ENCODE data around the gene KIF18A.
"Not testable (repeated sequence)": the region's sequence is repeated elsewhere in the genome, so short reads cannot be mapped to it uniquely, and the experiment has no call there.

The KIF18A gene

DNA sequence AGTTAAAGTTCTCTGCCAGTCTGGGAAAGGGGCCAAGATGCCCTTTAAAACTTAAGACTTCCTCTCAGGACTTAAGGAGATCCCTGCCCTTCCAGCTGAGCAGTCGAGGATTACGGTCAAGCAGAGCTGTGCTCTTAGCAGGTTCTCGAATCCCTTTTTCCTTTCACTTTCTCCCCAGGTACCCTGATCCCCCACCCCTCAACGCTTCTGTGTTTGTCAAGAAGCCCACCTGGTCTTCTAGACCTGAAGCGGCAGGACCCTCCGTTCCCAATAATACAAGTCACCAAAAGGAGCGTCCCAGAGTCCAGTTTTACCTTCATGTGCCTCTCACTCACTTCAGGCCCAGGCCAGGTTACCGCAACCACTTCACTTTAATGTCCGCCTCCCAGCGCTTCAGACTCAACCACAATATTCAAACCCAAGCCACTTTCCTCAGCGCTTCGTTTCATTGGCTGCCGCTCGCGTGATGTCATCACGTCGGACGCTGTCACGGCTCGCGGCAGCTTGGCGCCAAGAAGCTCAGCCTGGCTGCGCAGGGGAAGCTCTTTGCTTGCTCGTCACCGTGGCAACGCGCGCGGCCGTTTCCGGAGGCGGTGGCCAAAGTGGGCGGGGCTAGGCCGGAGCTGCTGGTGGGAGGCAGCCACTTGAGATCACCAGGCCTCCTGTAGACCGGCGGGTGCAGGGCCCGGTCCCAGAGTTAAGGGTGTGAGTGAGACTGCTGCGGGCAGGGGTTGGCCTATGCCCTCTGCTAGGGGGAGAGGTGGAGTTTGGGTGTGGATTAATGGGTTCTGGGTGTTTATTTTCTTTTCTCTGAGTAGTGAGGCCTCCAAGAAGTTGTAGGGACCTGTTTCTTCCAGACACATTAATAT is at the start of gene KIF18A, which contains the start of gene METTL15:
TSS of gene KIF18A (minus strand) at position 407 of the 869 bp plus-strand sequence. CDS start 10,209 bp downstream, outside the sequence.
TSS of gene METTL15 (plus strand) at position 639 of the 869 bp plus-strand sequence. CDS start 4,947 bp downstream, outside the sequence.
- peak; percentile 91 for DNase-seq (ENCODE audit: low spot score)

DNA sequence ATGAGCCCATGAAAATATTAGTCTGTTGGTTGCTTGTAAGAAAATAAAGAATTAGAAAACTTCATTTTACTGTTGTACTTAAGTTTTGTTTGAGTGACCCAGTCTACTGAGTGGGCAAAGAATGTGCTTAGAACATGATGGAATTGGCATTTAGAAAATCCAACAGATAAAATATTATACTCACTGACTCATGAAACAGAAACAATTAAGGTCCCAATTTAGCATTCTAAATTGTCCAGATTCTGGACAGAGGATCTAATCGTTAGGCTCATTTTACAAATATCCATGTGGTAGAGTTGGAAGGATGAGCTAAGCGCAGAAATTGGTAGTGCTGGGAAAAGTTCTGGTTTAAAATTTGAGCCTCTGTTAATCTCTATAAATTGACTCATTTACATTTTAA is 45.6 kb upstream of the KIF18A start:
- DNase-seq (ENCODE audit: low spot score), result no peak

GRCh38 chr11:28152743-28153142 is 44.8 kb upstream of the KIF18A start:
- DNase-seq (ENCODE audit: low spot score), result no peak

GRCh38 chr11:28146123-28146751 is 38.3 kb upstream of the KIF18A start:
- DNase-seq (ENCODE audit: low spot score), result no peak

- no peak for DNase-seq (ENCODE audit: low spot score)
Observed at GRCh38 chr11:28144808-28145207, 36.9 kb upstream of the KIF18A start.

DNA sequence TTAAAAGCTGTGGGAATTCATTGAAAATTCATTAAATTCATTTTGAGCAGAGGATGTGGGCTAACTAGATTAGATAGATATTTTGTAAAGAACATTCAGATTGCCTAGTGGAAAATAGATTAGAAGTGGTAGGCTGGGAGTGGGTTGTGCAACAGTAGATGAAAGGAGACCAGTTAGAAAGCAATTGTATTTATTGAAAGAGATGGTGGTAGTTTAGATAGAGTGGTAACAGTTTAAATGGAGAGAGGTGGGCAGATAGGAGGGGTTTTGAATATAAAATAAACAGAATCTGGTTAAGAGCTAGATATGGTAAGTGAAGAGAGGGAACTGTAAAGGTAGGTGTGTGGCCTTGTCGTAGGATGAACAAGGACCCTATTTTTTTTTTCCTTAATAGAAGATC is 34.8 kb upstream of the KIF18A start:
- no peak for DNase-seq (ENCODE audit: low spot score)

DNA sequence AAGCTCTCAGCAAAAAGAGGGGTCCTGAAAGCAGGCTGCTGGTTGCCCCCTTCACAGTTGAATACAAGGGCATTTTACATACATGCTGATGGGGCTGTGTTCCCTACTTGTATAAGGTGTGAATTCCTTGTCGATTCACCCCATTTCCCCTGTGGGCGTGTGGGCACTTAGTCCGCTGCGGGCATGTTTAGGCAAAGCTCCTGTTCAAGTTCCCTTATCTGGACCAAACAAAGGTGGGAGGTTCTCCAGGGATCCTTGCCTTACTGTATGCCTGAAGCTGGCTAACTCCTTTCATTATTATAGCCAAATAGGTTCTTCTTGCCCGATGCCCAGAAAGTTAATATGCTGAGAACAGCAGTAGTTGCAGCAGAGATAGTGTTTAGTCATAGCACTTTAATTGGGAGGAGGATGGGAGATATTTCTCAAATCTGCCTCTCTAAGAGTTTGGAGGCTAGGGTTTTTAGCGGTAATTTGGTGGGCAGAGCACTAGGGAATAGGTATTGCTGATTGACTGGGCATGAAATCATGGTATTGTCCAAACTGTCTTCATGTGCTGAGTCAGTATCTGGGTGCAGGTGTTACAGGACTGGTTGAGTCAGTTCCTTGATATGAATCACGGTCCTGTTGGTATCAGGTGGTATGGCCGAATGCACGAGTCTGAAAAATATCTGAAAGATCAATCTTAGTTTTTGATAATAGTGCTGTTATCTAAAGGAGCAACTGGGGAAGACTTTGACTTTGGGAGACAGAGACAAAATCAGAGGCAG is 32.9 kb upstream of the KIF18A start:
- no peak for DNase-seq (ENCODE audit: low spot score)

GRCh38 chr11:28139841-28140415 is 32.0 kb upstream of the KIF18A start:
- DNase-seq (ENCODE audit: low spot score), result no peak

- DNase-seq (ENCODE audit: low spot score), result no peak
Observed at GRCh38 chr11:28137832-28138231, 29.9 kb upstream of the KIF18A start.

DNA sequence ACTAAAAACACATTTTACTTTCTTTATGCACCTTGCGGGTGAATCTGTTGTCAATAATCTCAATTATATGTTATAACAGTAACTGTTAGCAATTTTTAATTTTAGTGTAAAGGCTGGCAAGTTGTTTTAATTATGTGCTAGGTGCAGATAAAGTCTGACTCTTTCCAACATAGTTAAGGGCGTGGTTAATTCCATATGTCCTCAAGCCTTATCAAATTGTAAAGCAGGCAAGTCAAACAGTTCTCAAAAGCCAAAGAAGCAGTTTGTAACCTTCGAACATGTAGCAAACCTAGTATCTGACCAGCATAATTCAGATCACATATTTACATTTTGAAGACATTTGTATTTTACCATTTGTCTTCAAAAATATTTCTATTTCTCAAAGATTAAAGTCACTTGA is 29.4 kb upstream of the KIF18A start:
- no peak for DNase-seq (ENCODE audit: low spot score)

GRCh38 chr11:28136157-28136556 is 28.2 kb upstream of the KIF18A start:
- DNase-seq (ENCODE audit: low spot score), result not testable (repeated sequence)

DNA sequence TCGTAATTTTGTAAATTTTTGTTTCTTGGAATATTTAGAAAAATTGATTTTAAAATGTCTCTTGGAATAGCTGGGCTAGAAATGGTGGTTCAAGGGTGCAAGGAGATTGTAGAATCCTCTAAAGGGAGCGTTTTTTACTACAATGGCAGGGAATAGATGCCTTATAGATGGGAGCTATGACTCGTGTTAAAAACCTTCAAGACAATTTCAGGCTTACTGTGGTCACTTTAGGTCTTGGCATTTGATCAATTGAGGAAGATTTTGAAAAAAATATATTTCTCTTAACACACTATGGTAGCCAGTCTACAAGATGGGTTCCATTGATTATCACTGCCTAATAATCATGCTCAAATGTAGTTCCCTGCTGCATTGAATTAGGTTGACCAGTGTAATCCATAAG is 25.2 kb upstream of the KIF18A start:
- no peak for DNase-seq (ENCODE audit: low spot score)

DNA sequence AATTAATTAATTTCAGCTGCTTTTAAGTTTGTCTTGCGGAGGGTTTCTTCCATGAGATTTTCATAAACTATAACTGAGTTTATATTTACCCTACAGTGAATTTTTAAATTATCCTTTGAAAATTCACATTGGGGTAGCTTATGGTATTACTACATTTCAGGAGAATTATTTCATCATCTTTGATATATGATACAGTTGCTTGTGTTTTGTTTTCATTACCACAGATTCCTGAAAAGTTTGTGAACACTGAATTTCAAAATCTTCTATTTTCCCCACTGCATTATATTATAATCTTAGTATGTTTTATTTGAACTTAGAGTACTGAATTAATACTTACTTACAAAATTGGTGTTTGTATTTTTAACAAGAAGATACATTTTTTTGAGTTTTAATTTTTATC is 24.6 kb upstream of the KIF18A start:
- no peak for DNase-seq (ENCODE audit: low spot score)

- no peak for DNase-seq (ENCODE audit: low spot score)
Observed at GRCh38 chr11:28123151-28123581, 15.2 kb upstream of the KIF18A start.

- no peak for DNase-seq (ENCODE audit: low spot score)
Observed at GRCh38 chr11:28117712-28118111, 9.8 kb upstream of the KIF18A start.

- DNase-seq (ENCODE audit: low spot score), result no peak
Observed at GRCh38 chr11:28114731-28115130, 6.8 kb upstream of the KIF18A start.

DNA sequence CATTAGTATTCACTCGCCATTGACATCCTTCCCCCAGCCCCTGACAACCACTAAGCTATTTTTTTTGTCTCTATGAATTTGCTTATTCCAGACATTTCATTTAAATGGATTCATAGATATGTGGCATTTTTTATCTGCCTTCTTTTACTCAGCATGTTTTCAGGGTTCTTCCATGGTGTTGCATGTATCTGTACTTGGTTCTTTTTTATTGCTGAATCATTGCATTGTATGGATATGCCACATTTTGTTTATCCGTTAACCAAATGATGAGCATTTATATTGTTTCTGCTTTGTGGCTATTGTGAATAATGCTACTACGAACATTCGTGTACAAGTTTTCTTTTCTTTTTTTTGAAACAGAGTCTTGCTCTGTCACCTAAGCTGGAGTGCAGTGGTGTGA is 6.2 kb upstream of the KIF18A start:
- DNase-seq (ENCODE audit: low spot score), result no peak

GRCh38 chr11:28110821-28111200 is 2.9 kb upstream of the KIF18A start:
- no peak for DNase-seq (ENCODE audit: low spot score)

DNA sequence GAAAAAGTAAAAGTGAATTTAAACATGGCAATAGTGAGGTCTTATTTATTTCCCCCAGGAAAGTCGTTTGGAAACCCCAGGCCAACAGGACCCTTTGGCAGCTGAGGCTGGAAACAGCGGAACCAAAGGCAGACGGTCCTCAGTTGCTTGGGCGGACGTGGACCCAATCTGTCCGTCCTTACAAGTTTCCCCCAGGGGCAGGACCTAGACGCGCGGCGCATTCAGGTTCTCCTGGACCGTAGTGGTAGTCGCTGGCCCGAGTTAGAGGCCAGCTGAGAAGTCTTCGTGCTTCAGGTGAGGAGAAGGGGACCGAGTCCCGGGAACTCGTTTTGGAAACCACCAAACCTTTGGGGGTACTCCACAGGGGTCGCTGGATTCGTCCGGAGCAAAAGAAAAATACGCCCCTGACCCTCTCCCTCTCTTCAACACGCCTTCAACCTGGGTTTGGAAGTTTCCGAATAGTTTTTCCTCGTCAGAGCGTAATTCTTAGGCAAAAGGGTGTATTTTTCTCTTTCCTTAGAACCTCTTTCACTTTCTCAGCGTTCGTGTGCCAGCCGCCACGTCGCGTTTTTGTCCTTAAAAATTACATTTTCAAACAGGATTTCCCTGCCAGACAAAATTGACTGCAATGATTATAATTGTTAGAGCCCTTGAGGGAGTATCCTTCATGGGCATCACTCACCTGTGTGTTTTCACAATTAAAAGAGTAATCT is 2.3 kb upstream of the KIF18A start:
- DNase-seq (ENCODE audit: low spot score), result peak; percentile 36

GRCh38 chr11:28108958-28109357 is 1.0 kb upstream of the KIF18A start:
- no peak for DNase-seq (ENCODE audit: low spot score)

DNA sequence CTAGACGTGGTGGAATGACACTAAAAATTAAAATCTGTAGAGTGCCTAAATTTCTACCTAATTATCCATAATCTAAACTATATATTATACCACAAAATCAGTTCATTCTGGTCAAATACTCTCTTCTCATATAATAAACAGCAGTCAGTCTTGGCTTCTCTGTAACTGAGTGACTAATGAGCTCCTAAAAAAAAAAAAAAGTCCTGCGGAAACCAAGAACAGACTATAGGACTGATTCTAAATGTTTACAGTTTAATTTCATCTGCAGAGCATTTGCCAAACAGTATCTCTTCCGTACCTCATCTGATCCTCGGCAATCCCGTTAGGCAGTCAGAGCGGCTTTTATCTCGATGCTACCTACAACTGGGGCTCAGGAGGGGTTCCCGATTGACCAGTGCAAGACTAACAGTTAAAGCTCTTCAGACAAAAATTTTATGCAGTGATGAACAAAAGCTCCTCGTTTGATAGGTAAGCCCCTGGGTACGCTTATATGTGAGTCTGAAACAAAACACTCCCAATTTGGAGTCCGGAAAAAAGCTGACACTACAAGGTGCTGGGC is 686 bp downstream of the KIF18A start:
- DNase-seq (ENCODE audit: low spot score), result no peak
